SK-N-SH (cell line): Measurements from ENCODE around the gene COL15A1. TPM values are rescaled to one million over a fixed set of nuclear protein-coding genes. Genes with fewer than 3 reads are reported as not detected.

Experiments
- CTCF ChIA-PET: fragments of 300-600, 350-600 bp; formaldehyde crosslinking; extraction: SDS; loops from one replicate; lab custom pipeline; 2021; lab: Yijun Ruan, JAX
- POLR2A ChIA-PET: fragments of 350-600 bp; sonication (Branson Sonifier 250); formaldehyde crosslinking; extraction: SDS; loops from one replicate; lab custom pipeline; 2020; ENCODE audit warnings: antibody characterized with exemption, inconsistent platforms; lab: Yijun Ruan, JAX
- DNase-seq: peaks from one replicate; pipeline ENCODE4 v3.0.0; 2012
- H2AFZ ChIP-seq: fragments of 200-600 bp; sonication (generic); 2 replicates; pipeline ENCODE4 v1.8.1; 2016; ENCODE audit warnings: antibody characterized with exemption, mild to moderate bottlenecking, low read depth
- H3F3A ChIP-seq: fragments of 200-600 bp; sonication (generic); replicated peaks from 2 replicates; pipeline ENCODE3; 2016; ENCODE audit warnings: antibody characterized with exemption, mild to moderate bottlenecking; ENCODE audit not compliant: insufficient read depth
- H3K27ac ChIP-seq, 2 experiments: fragments of 200-500 bp in 1 of 2; fragments of 200-600 bp in 1 of 2; sonication (Bioruptor generic) in 1 of 2; sonication (generic), shearing (Covaris generic) in 1 of 2; 2 replicates each; pipeline versions ENCODE4 v1.5.1 to v1.6.1; 2014 to 2016; ENCODE audit warnings: low read depth in 2 of 2, inconsistent platforms in 1 of 2, low read length in 1 of 2, mild to moderate bottlenecking in 1 of 2, mixed read lengths in 1 of 2
- H3K27me3 ChIP-seq: fragments of 200-600 bp; sonication (generic), shearing (Covaris generic); 2 replicates; pipeline ENCODE4 v1.6.1; 2016; ENCODE audit warnings: mixed run types; ENCODE audit not compliant: insufficient read depth
- H3K36me3 ChIP-seq, 2 experiments: fragments of 200-500 bp in 1 of 2; fragments of 200-600 bp in 1 of 2; sonication (Bioruptor generic) in 1 of 2; sonication (generic) in 1 of 2; replicated peaks in 1 of 2; 2 replicates each; pipeline versions ENCODE3 to v1.5.1; 2014 to 2016; ENCODE audit warnings: low read length in 1 of 2, mild to moderate bottlenecking in 1 of 2; ENCODE audit not compliant: insufficient read depth in 2 of 2, control insufficient read depth in 1 of 2
- H3K4me1 ChIP-seq, 2 experiments: fragments of 200-500 bp in 1 of 2; fragments of 200-600 bp in 1 of 2; sonication (Bioruptor generic) in 1 of 2; sonication (generic), shearing (Covaris generic) in 1 of 2; 2 replicates each; pipeline versions ENCODE4 v1.5.1 to v1.6.1; 2014 to 2016; ENCODE audit warnings: low read depth in 1 of 2, low read length in 1 of 2, mixed run types in 1 of 2; ENCODE audit not compliant: insufficient read depth in 2 of 2, control insufficient read depth in 1 of 2
- H3K4me2 ChIP-seq: fragments of 200-600 bp; sonication (generic), shearing (Covaris generic); 2 replicates; pipeline ENCODE4 v1.6.1; 2017; ENCODE audit warnings: mixed run types
- H3K4me3 ChIP-seq, 2 experiments: fragments of 200-500 bp in 1 of 2; fragments of 200-600 bp in 1 of 2; sonication (Bioruptor generic) in 1 of 2; sonication (generic), shearing (Covaris generic) in 1 of 2; 2 replicates each; pipeline versions ENCODE4 v1.5.1 to v1.8.1; 2014 to 2016; ENCODE audit warnings: low read depth in 2 of 2, inconsistent platforms in 1 of 2, low read length in 1 of 2, mild to moderate bottlenecking in 1 of 2, mixed read lengths in 1 of 2, moderate library complexity in 1 of 2
- H3K79me2 ChIP-seq: fragments of 200-600 bp; sonication (generic); 2 replicates; pipeline ENCODE4 v1.8.1; 2017; ENCODE audit warnings: mild to moderate bottlenecking; ENCODE audit not compliant: insufficient read depth
- H3K9ac ChIP-seq: fragments of 200-600 bp; sonication (generic); 2 replicates; pipeline ENCODE4 v1.6.1; 2017; ENCODE audit warnings: mixed run types
- H3K9me2 ChIP-seq: fragments of 200-600 bp; sonication (generic); 2 replicates; pipeline ENCODE4 v1.6.1; 2017; ENCODE audit warnings: mixed run types
- H3K9me3 ChIP-seq: fragments of 200-600 bp; sonication (generic); 2 replicates; pipeline ENCODE4 v1.6.1; 2017; ENCODE audit warnings: mixed run types, mild to moderate bottlenecking, moderate library complexity
- H4K20me1 ChIP-seq: fragments of 200-600 bp; sonication (generic); 2 replicates; pipeline ENCODE4 v1.6.1; 2017; ENCODE audit warnings: mild to moderate bottlenecking, mixed run types; ENCODE audit not compliant: insufficient read depth
- ELF1 ChIP-seq: IDR thresholded peaks from 2 replicates; pipeline ENCODE4 v1.4.0; 2012
- EP300 ChIP-seq, 2 experiments: IDR thresholded peaks; 2 replicates each; pipeline versions ENCODE4 v1.4.0 to v1.6.1; 2012; ENCODE audit warnings: borderline replicate concordance in 1 of 2, low read depth in 1 of 2, low read length in 1 of 2
- FOSL2 ChIP-seq: IDR thresholded peaks from 2 replicates; pipeline ENCODE4 v1.4.0; 2012; ENCODE audit warnings: low read depth, mild to moderate bottlenecking, moderate library complexity, borderline replicate concordance
- FOXJ3 ChIP-seq: sonication (generic); formaldehyde crosslinking; IDR thresholded peaks from 2 replicates; pipeline ENCODE4 v1.5.1; 2020; ENCODE audit warnings: mild to moderate bottlenecking, missing genetic modification reagents
- FOXM1 ChIP-seq: IDR thresholded peaks from 2 replicates; pipeline ENCODE4 v1.4.0; 2012; ENCODE audit warnings: low read depth, mild to moderate bottlenecking
- GABPA ChIP-seq: IDR thresholded peaks from 2 replicates; pipeline ENCODE4 v1.4.0; 2012; ENCODE audit warnings: low read depth, mild to moderate bottlenecking
- GATA2 ChIP-seq: sonication (generic); formaldehyde crosslinking; IDR thresholded peaks from 2 replicates; pipeline ENCODE4 v1.5.0; 2020; ENCODE audit warnings: mild to moderate bottlenecking, missing genetic modification reagents
- JUND ChIP-seq: IDR thresholded peaks from 2 replicates; pipeline ENCODE4 v1.4.0; 2012
- RAD21 ChIP-seq: IDR thresholded peaks from 2 replicates; pipeline ENCODE4 v1.6.1; 2012; ENCODE audit warnings: mild to moderate bottlenecking, low read length
- TAF1 ChIP-seq: IDR thresholded peaks from 2 replicates; pipeline ENCODE4 v1.6.1; 2012; ENCODE audit warnings: low read depth, mild to moderate bottlenecking, low read length, moderate library complexity, borderline replicate concordance
- WGBS: methylation state at CpG from one replicate; pipeline ENCODE4 v1.1.6; 2017; ENCODE audit warnings: low lambda C conversion rate; 5-methylcytosine and 5-hydroxymethylcytosine counted together
- polyA plus RNA-seq, 3 experiments: library from polyadenylated mRNA; depleted of rRNA; stranded (reverse); fragments of >200 nt; gene quantifications; 2 replicates each; pipeline ENCODE4 v1.2.3, GENCODE V29; 2012
- TF ChIP-seq, protein P1 (sequence below): IDR thresholded peaks from 2 replicates; pipeline ENCODE4 v1.4.0; 2012; ENCODE audit warnings: low read depth
- TF ChIP-seq, protein P2 (sequence below): fragments of 150-350 bp; IDR thresholded peaks from 2 replicates; pipeline ENCODE4 v1.6.1; 2016; ENCODE audit warnings: mild to moderate bottlenecking, low read depth, low read length
- TF ChIP-seq, protein P3 (sequence below): fragments of 150-350 bp; IDR thresholded peaks from 2 replicates; pipeline ENCODE4 v1.6.1; 2017; ENCODE audit warnings: antibody characterized with exemption, low read length, low read depth, borderline replicate concordance
- TF ChIP-seq, protein P4 (sequence below): IDR thresholded peaks from 2 replicates; pipeline ENCODE4; 2012

Gene COL15A1
- polyA plus RNA-seq, 1 of the 3 experiments (the other 2 are of a cell fraction), result 0.84 TPM

DNA sequence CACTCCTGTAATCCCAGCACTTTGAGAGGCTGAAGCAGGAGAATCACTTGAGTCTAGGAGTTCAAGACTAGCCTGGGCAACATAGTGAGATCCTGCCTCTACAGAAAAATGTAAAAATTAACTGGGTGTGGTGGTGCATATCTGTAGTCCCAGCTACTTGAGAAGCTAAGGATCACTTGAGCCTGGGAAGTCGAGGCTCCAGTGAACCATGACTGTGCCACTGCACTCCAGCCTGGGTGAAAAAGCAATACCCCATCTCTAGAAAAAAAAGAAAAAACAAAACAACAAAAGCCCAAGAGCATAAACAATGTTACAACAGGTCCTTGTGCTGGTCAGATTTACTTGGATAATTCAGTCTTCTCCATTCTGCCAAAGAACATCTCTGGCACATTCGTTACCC is 116.9 kb downstream of the COL15A1 start:
- no peak overlapping the region for H3K27ac ChIP-seq
- TF ChIP-seq RAD21 (no peak), FOSL2 (no peak), ELF1 (no peak)
- TF ChIP-seq, all 33 proteins: peak for 0
- no peak overlapping the region for H3K9ac ChIP-seq
- H3K9me3 ChIP-seq, result no peaks in the 10 kb centered on the region
- ChIA-PET POLR2A (no interaction called here), CTCF (no interaction called here)
- H3K4me3 ChIP-seq, result no peak overlapping the region
- H3K27me3 ChIP-seq, result no peaks in the 10 kb centered on the region
- H3K4me2 ChIP-seq, result no peak overlapping the region
- 52% methylated on average over 2 of the region's 2 CpGs for WGBS
- H3F3A ChIP-seq, result no peaks in the 10 kb centered on the region
- DNase-seq, result no peak
- H3K79me2 ChIP-seq, result no peaks in the 10 kb centered on the region
- H3K4me1 ChIP-seq, result 0 out of 4 replicates have a peak, but pooled peaks cover 0 to 4% of the 10 kb centered on the region in 2 experiments
- no peaks in the 10 kb centered on the region for H3K9me2 ChIP-seq
- H4K20me1 ChIP-seq, result no peaks in the 10 kb centered on the region
- no peaks in the 10 kb centered on the region for H3K36me3 ChIP-seq
- no peak overlapping the region for H2AFZ ChIP-seq

DNA sequence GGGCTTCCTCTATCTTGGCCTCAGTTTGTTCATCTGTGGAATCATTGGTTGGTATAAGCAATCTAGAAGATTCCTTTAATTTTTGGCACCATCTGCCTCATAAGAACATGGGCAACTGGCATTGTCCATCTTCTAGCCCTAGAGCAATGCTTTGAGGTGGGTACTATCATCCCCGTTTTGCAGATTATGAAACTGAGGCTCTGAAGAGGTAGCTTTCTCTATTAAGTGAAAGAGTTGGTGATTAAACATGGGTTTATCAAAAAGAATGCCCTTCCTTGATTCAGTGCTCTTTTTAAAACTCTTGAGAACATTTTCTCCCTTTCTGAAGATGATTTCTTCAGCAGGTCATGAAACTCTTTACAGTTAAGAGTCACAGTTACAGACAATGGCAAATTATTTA is 118.8 kb downstream of the COL15A1 start:
- TF ChIP-seq FOSL2, result no peak
- TF ChIP-seq, protein P1, sequence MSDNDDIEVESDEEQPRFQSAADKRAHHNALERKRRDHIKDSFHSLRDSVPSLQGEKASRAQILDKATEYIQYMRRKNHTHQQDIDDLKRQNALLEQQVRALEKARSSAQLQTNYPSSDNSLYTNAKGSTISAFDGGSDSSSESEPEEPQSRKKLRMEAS, result no peak
- TF ChIP-seq FOXJ3, result no peak
- TF ChIP-seq GABPA, result no peak
- TF ChIP-seq FOXM1, result no peak
- no peak for TF ChIP-seq JUND
- TF ChIP-seq, protein P2, sequence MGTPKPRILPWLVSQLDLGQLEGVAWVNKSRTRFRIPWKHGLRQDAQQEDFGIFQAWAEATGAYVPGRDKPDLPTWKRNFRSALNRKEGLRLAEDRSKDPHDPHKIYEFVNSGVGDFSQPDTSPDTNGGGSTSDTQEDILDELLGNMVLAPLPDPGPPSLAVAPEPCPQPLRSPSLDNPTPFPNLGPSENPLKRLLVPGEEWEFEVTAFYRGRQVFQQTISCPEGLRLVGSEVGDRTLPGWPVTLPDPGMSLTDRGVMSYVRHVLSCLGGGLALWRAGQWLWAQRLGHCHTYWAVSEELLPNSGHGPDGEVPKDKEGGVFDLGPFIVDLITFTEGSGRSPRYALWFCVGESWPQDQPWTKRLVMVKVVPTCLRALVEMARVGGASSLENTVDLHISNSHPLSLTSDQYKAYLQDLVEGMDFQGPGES, result no peak
- no peak for TF ChIP-seq TAF1
- TF ChIP-seq EP300 (IDR thresholded peaks at IDR 0.05; ENCODE audit: borderline replicate concordance in 1 of 2, low read depth in 1 of 2, low read length in 1 of 2), result no peak
- no peak for TF ChIP-seq GATA2
- TF ChIP-seq, protein P3, sequence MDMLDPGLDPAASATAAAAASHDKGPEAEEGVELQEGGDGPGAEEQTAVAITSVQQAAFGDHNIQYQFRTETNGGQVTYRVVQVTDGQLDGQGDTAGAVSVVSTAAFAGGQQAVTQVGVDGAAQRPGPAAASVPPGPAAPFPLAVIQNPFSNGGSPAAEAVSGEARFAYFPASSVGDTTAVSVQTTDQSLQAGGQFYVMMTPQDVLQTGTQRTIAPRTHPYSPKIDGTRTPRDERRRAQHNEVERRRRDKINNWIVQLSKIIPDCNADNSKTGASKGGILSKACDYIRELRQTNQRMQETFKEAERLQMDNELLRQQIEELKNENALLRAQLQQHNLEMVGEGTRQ, result no peak
- TF ChIP-seq, protein P4, sequence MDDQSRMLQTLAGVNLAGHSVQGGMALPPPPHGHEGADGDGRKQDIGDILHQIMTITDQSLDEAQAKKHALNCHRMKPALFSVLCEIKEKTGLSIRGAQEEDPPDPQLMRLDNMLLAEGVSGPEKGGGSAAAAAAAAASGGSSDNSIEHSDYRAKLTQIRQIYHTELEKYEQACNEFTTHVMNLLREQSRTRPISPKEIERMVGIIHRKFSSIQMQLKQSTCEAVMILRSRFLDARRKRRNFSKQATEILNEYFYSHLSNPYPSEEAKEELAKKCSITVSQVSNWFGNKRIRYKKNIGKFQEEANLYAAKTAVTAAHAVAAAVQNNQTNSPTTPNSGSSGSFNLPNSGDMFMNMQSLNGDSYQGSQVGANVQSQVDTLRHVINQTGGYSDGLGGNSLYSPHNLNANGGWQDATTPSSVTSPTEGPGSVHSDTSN, result no peak
- Histone ChIP-seq H3K9me3 (no peaks in the 10 kb centered on the region), H3K4me3 (no peak overlapping the region), H3K4me2 (no peak overlapping the region), H2AFZ (no peak overlapping the region), H3K36me3 (no peaks in the 10 kb centered on the region), H3K9me2 (no peaks in the 10 kb centered on the region), H3K27me3 (no peaks in the 10 kb centered on the region), H3K79me2 (no peaks in the 10 kb centered on the region), H3K9ac (no peak overlapping the region), H3F3A (no peaks in the 10 kb centered on the region), H3K27ac (no peak overlapping the region), H4K20me1 (no peaks in the 10 kb centered on the region), H3K4me1 (0 out of 4 replicates have a peak, but pooled peaks cover 0 to 4% of the 10 kb centered on the region in 2 experiments)
- CTCF ChIA-PET, result no interaction called here
- DNase-seq, result no peak
- WGBS, result 37% methylated on average over 1 of the region's 1 CpG
- POLR2A ChIA-PET, result no interaction called here
